T-helper 2 cell treated with Interferon-gamma antibody and Interleukin-4, amounts not matched to agents 5 μg/mL and 100 μg/mL, for 36 hours (primary cell): ENCODE data around the gene SEMA4A.

ENCODE experiments used
- DNase-seq: peaks from one replicate; pipeline ENCODE4 v3.0.0; 2021; ENCODE audit warnings: low spot score
- H3K27ac Mint-ChIP-seq: one replicate; pipeline ENCODE4 v1.8.0; 2021; ENCODE audit warnings: mild to moderate bottlenecking, mixed read lengths
- H3K27me3 Mint-ChIP-seq: one replicate; pipeline ENCODE4 v1.8.0; 2021; ENCODE audit warnings: low read depth, mixed read lengths
- H3K36me3 Mint-ChIP-seq: one replicate; pipeline ENCODE4 v1.8.0; 2021; ENCODE audit warnings: low read depth, mixed read lengths
- H3K4me1 Mint-ChIP-seq: one replicate; pipeline ENCODE4 v1.8.0; 2021; ENCODE audit warnings: low read depth, mixed read lengths
- H3K4me3 Mint-ChIP-seq: one replicate; pipeline ENCODE4 v1.8.0; 2022; ENCODE audit warnings: mild to moderate bottlenecking, moderate library complexity, mixed read lengths
- H3K9me3 Mint-ChIP-seq: one replicate; pipeline ENCODE4 v1.8.0; 2021; ENCODE audit warnings: mixed read lengths

SEMA4A gene

DNA sequence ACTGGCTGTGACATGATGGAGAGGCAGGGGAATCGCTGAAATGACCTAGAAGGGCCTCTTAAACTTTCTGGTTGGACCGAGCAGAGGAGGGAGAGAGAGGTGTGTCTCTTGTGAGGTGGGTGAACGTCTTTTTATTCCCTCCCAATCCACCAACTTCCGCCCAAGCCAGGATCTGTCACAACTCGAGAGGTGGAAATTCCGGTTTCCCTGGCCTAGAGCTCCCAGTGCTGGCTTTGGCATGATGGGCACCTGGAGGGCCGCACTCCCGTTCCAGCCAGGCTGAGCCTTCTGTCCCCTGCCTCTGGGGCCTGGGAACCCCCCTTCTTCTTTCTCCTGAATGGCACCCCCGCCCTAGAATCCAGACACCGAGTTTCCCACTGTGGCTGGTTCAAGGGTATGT is at the start of gene SEMA4A:
Gene SEMA4A (plus strand): TSS at position 224 of the 400 bp plus-strand sequence. CDS start 994 bp downstream, outside the sequence.
- Mint-ChIP-seq H3K4me1 (peaks cover 43% of the 10 kb centered on the region), H3K4me3 (peak within 1 kb of the TSS; percentile 81), H3K9me3 (no peaks in the 10 kb centered on the region), H3K27ac (peak within 1 kb of the TSS; percentile 80), H3K36me3 (no peaks in the 10 kb centered on the region), H3K27me3 (no peaks in the 10 kb centered on the region)
- no peak for DNase-seq

DNA sequence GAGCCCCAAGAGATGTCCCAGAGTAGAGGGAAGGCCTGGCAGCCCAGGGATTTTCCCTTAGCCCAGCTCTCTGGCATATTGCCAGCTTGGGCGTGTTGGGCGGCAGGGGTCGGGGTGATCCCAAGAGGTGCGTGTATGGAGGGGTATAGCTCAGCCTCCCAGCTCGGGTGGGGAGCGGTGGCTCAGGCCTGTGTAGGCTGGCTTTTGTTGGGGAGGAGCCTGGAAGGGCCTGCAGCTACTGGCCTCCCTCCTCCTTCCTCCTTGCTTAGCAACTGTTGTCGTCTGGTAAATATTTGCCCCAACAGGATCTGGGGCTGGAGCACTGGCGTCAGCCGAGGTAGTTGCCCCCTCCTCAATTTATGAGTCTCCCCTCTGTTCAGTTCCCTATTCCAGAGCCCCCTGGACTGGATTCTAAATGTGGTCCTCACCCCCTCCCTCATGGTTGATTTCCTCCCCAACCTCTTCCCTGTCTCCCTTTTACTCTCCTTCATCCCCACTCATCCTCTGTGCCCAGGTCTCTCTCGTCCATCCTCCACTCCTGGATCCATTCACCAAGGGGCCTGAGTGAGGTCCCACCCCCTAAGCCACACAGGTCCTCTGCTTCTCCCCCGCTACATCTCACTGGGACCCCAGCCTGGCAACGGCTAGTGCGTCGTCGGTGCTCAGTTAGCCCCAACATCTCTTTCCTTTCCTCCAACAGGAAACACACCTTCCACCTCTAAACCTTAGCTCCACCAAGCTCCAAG is 49.1 kb upstream of the SEMA4A start:
- Mint-ChIP-seq H3K36me3 (no peaks in the 10 kb centered on the region), H3K4me3 (no peak overlapping the region), H3K27me3 (peaks cover 5% of the 10 kb centered on the region), H3K4me1 (peaks cover 46% of the 10 kb centered on the region), H3K27ac (peak overlapping the region; percentile 72), H3K9me3 (no peaks in the 10 kb centered on the region)
- DNase-seq: no peak

DNA sequence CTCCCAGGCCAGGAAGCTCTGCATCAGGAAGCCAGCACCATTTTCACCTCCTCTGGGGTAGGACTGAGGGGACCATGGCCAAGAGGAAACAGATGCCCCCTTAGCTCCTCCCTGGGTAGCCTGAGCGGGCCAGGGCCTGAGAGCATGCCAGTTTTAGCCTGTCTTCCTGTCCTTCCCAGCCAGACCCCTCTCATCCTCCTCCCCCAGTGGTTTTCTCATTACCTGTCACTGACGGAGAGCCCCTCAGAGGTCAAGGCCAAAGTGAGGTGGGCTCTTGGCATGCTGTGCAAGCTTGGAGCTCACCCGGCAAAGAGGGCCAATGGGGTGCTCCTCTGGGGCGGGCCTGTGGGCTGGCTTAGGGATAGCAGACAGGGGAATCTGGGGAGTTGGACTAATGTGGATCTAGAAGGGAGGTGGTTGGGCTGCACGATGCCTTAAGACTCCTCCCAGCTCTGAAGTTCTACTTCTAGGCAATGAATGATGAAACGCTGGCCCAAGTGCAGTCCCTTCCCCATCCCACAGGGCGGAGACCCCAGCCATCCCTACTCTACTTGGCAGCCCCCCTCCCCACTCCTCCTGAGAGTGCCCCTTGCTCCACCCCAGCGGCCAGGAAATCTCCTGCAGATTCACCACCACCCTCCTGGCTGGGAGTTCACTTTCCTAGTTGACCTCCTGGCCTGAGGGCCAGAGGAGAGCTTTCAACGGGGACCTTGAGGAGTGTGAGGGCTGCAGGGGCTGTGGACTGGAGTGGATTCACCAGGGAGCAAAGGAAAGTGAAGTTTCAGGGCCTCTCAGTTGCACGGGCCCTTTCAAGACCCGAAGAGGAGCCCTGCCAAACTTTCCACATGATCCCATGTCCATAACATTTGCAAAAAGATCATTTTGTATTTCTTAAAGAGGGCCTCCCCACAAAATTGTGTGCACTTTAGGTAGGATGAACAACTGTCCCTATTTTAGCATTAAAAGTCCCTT is 48.2 kb upstream of the SEMA4A start:
- no peak for DNase-seq
- H3K36me3 Mint-ChIP-seq: no peaks in the 10 kb centered on the region
- peaks cover 46% of the 10 kb centered on the region for H3K4me1 Mint-ChIP-seq
- H3K27me3 Mint-ChIP-seq: peaks cover 5% of the 10 kb centered on the region
- no peaks in the 10 kb centered on the region for H3K9me3 Mint-ChIP-seq
- peak overlapping the region; percentile 63 for H3K4me3 Mint-ChIP-seq
- H3K27ac Mint-ChIP-seq: peak overlapping the region; percentile 84

DNA sequence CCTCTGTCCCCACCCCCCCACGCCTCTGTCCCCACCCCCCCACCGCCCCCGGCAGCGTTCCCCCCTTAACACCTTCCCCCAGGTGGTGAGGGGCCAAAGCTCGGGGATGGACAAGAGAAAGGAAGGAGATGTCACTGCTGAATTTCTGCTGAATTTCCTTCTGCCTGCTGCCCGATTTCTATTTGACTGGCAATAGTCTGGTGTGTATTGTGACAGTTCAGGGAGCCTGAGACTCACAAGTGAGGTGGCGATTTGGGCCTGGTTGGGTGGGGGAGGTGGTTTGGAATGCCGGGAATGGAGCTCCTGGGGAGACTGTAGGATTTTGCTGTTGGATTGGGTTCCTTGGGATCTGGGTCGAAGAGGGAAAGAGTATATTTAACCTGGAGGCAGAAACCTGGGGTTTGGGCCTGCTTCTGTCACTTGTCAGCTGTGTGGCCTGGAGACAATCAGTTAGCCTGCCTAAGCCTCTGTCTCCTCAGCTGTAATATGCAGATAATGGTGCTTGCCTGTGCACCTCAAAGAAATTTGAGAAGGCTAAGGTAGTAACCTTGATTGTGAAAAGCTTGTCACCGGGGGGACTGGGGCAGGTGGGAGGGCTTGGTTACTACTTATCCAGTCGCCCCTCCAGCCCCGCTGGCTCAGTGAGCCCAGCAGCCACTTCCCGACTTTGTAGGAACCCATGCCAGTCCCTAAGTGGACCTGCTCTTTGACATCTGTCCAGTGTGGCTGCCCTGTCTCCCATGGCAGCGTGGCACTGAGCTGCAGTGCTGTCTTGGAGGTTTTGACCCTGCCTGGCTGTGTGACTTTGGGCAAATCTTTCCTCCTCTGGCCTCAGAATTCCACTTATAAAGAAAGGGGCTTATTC is 46.5 kb upstream of the SEMA4A start:
- Mint-ChIP-seq H3K4me1 (peaks cover 38% of the 10 kb centered on the region), H3K27ac (peak overlapping the region; percentile 87), H3K4me3 (peak overlapping the region; percentile 63), H3K36me3 (no peaks in the 10 kb centered on the region), H3K27me3 (peaks cover 2% of the 10 kb centered on the region), H3K9me3 (no peaks in the 10 kb centered on the region)
- DNase-seq: no peak

DNA sequence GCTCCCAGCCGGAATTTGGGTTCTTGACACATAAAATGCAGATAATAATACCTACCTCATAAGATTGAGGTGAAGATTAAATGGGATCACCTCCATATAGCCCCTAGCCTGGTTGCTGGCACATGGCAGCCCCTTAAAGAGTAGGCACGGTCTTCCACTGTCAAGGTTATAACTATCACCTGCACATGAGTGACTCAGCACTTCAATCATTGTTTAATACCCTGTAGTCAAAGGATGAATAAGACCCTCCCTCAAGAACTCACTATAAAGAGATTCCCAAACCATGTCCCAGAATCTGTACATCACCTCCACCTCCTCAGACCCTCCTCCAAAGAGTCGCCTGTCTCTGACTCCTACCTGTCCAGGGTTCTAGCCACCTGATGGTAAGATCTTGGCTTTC is 45.3 kb upstream of the SEMA4A start:
- Mint-ChIP-seq H3K27ac (no peak overlapping the region), H3K9me3 (no peaks in the 10 kb centered on the region), H3K4me3 (no peak overlapping the region), H3K36me3 (no peaks in the 10 kb centered on the region), H3K27me3 (no peaks in the 10 kb centered on the region), H3K4me1 (peaks cover 38% of the 10 kb centered on the region)
- DNase-seq: no peak

DNA sequence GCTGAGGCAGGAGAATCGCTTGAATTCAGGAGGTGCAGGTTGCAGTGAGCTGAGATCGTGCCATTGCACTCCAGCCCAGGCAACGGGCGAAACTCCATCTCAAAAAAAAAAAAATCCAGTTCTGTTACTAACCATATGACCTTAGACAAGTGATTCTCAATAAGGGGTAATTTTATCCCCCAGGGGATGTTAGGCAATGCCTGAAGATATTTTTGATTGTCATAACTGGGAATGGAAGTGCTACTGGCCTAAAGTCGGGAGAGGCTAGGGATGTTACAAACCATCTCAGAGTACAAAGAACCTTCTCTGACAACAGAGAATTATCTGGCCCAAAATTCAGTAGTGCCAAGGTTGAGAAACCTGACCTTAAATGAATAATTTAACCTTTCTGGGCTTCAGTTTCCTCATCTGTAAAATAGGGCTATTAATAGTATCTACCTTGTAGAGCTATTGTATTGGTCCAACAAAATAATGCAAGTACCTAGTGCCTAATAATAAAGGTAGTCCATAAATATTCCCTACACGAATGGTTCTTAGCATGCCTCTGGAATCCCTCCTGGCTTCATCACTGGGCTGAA is 44.6 kb upstream of the SEMA4A start:
- Mint-ChIP-seq H3K9me3 (no peaks in the 10 kb centered on the region), H3K36me3 (no peaks in the 10 kb centered on the region), H3K4me1 (peaks cover 35% of the 10 kb centered on the region), H3K27me3 (no peaks in the 10 kb centered on the region), H3K27ac (no peak overlapping the region), H3K4me3 (no peak overlapping the region)
- no peak for DNase-seq

DNA sequence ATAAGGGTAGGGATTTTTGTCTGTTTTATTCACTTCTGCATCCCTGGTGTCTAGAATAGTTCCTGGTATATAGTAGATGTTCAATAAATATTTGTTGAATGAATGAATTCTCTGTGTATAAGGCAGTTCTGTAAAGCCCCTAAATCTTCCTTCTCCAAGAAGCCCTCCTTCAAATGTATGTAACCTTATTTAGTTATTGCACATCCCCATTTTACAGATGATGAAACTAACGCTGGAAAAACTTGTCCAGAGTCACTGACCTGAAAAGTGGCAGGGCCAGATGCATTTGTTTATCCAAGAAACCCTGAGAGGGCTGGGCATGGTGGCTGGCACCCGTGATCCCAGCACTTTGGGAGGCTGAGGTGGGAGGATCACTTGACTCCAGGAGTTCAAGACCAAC is 43.1 kb upstream of the SEMA4A start:
- no peaks in the 10 kb centered on the region for H3K9me3 Mint-ChIP-seq
- no peak overlapping the region for H3K27ac Mint-ChIP-seq
- H3K27me3 Mint-ChIP-seq: no peaks in the 10 kb centered on the region
- DNase-seq: no peak
- H3K4me1 Mint-ChIP-seq: peaks cover 33% of the 10 kb centered on the region
- no peak overlapping the region for H3K4me3 Mint-ChIP-seq
- no peaks in the 10 kb centered on the region for H3K36me3 Mint-ChIP-seq

DNA sequence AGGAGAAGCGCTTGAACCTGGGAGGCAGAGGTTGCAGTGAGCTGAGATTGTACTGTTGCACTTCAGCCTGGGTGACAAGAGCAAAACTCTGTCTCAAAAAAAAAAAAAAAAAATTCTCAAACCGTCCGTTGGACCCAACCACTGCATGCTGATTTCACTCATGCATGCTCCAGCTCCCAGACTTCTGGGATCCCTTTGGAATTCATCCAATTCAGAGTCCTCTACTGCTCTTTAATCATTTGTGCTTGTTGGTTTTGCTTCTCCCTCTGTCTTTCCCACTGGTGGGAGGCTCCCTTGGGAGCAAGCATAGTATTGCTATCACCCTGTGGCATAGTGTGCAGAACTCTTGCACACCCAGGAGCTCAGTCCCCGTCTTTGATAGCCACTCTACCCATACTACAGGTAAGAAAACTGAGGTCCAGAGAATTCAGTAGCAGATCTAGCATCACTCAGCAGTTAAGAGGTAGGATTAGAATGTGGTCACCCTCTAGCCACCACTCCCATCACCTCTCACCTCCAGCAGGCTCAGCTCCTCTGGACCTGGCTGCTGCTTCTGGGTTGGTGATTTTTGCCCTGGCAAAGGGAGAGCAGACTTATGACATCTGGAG is 41.9 kb upstream of the SEMA4A start:
- Mint-ChIP-seq H3K27me3 (no peaks in the 10 kb centered on the region), H3K27ac (no peak overlapping the region), H3K9me3 (no peaks in the 10 kb centered on the region)

DNA sequence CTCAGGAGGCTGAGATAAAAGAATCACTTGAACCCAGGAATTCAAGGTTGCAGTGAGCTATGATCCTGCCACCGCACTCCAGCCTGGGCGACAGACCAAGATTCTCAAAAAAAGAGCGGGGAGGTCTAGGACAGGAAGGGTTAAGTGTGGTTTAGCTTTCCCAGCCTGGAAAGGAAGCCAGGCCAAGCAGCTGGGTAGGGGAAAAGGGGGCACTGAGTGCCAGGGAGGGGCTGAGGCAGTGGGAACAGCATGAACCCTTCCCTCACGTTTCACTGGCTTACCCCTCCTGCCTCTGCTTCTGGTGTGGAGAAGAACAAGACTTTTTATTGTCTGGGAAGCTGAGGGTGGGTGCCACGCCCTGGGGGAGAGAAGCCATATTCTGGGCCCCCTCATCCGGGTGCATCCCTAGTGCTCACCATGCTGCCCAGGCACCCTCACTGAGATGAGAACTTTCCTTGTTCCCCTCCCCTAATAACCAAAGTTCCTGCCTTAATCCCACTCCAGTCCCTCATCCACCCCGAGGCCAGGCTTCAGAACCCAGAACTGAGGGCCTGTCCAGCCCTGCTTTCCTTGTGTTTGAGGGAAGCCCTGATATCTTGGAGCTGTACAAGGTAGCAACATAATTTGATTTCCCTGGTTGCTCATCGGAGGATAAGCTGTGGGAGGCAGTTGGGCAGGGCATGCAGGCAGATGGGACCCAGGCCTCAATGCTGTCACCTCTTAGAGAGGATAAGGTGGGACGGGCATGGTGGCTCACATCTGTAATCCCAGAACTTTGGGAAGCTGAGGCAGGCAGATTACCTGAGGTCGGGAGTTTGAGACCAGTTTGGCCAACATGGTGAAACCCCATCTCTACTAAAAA is 40.9 kb upstream of the SEMA4A start:
- Mint-ChIP-seq H3K4me3 (no peak overlapping the region), H3K4me1 (peaks cover 27% of the 10 kb centered on the region)

More for the DNA sequence above, 41.9 kb upstream of the SEMA4A start:
- H3K36me3 Mint-ChIP-seq: peaks cover 4% of the 10 kb centered on the region
- peaks cover 32% of the 10 kb centered on the region for H3K4me1 Mint-ChIP-seq
- no peak for DNase-seq
- no peak overlapping the region for H3K4me3 Mint-ChIP-seq

DNA sequence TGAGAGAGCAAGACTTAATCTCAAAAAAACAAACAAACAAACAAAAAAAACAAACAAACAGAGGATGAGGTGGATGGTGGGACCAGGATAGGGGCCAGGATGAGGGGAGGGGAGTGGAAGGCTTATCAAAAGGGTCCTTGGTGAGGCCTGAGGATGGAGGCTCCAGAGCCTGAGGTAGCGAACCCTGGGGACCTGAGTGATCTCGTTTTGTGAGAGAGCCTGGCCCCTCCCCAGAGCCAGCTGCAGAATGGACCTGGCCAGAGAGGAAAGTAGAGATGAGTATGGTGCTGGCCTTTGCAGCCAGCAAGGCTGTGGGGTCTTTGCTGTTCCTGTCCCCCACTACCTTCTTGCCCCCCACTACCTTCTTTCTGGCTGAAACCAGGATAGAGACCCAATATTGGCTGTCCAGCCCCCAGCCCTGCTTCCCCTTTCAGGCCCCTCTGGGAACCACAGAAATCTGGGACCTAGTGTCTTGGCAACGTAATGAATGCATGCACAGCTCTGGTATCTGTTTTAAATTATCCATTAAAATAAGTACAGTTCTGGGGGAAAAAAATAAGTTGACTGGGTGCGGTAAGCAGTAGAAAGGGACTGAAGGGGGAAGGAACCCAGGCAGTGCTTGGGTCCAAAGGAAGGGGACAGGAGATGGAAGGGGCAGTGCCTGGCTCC is 40.0 kb upstream of the SEMA4A start:
- DNase-seq: no peak
- H3K9me3 Mint-ChIP-seq: no peaks in the 10 kb centered on the region
- H3K36me3 Mint-ChIP-seq: peaks cover 4% of the 10 kb centered on the region
- H3K4me3 Mint-ChIP-seq: peak overlapping the region; percentile 96
- peak overlapping the region; percentile 81 for H3K27ac Mint-ChIP-seq
- H3K4me1 Mint-ChIP-seq: peaks cover 31% of the 10 kb centered on the region
- H3K27me3 Mint-ChIP-seq: no peaks in the 10 kb centered on the region

More for the DNA sequence above, 40.9 kb upstream of the SEMA4A start:
- no peak for DNase-seq
- Mint-ChIP-seq H3K9me3 (no peaks in the 10 kb centered on the region), H3K36me3 (peaks cover 4% of the 10 kb centered on the region), H3K27ac (no peak overlapping the region), H3K27me3 (no peaks in the 10 kb centered on the region)

DNA sequence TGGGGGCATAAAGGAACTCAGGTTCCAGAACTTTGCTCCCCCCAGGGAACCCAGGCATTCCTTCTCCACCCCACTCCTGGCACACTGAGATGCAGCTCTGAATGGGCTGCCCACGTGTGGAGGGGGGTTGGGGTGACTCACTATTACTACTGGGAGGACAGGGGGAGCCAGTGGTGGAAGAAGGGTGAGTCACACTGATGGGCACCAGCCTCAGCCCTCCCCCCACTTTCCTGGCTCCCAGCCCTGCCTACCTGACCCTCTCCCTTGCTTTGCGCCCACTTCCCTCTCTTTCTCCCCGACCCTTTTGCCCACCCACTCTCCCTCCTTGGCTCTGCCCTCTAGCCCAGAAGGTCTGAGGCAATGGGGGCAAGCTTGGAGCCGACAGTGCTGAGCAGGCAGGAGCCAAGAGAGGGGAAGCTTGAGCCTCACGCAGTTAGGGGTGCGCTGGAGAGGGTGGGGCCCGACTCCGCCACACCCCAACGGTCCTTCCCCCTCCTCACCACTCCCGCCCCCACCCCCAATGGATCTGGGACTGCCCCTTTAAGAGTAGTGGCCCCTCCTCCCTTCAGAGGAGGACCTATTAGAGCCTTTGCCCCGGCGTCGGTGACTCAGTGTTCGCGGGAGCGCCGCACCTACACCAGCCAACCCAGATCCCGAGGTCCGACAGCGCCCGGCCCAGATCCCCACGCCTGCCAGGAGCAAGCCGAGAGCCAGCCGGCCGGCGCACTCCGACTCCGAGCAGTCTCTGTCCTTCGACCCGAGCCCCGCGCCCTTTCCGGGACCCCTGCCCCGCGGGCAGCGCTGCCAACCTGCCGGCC is 39.1 kb upstream of the SEMA4A start, which contains the start of gene LMNA:
Gene LMNA (plus strand): TSS at position 611 of the 818 bp plus-strand sequence. CDS start 208 bp downstream, outside the sequence.
- Mint-ChIP-seq H3K36me3 (peaks cover 4% of the 10 kb centered on the region), H3K27me3 (no peaks in the 10 kb centered on the region), H3K4me1 (peaks cover 36% of the 10 kb centered on the region), H3K4me3 (peak within 1 kb of the TSS; percentile 96), H3K27ac (peak within 1 kb of the TSS; percentile 81), H3K9me3 (no peaks in the 10 kb centered on the region)
- DNase-seq: peak; percentile 85
